Endothelial cell of umbilical vein (primary cell): ENCODE data around the gene PPP1R18. TPM values are rescaled to one million over a fixed set of nuclear protein-coding genes. Genes with fewer than 3 reads are reported as not detected.

Source experiments
- BruUV-seq: library from RNA; stranded (reverse); fragments of 400-500 nt; replicated peaks from 2 replicates; lab custom pipeline; 2021; lab: Mats Ljungman, UMichigan
- CTCF ChIA-PET: fragments of 300-600, 350-600 bp; sonication (Branson Sonifier 250); formaldehyde crosslinking; loops from one replicate; lab custom pipeline; 2021; ENCODE audit warnings: antibody characterized with exemption, inconsistent platforms; lab: Charles Lee
- POLR2A ChIA-PET: fragments of 300-600, 350-600 bp; sonication (Branson Sonifier 250); formaldehyde crosslinking; loops from one replicate; lab custom pipeline; 2021; ENCODE audit warnings: antibody characterized with exemption, inconsistent platforms; lab: Charles Lee
- DNase-seq: peaks from one replicate; pipeline ENCODE4 v3.0.0-alpha.2; 2011; ENCODE audit warnings: low read depth, low spot score
- FAIRE-seq: peaks from 2 replicates; lab custom pipeline; 2011; peaks lifted over from hg19 to GRCh38; lab: Jason Lieb, UNC
- H2AFZ ChIP-seq: 2 replicates; pipeline ENCODE4 v1.6.0; 2012; ENCODE audit warnings: low read depth, low read length, control low read depth, inconsistent platforms
- H3K27ac ChIP-seq: 2 replicates; pipeline ENCODE4 v1.5.1; 2011; ENCODE audit warnings: low read depth, mild to moderate bottlenecking, control low read depth, low read length, moderate library complexity; ENCODE audit not compliant: insufficient read depth
- H3K27me3 ChIP-seq, 2 experiments: 2 replicates each; pipeline versions ENCODE4 v1.6.0 to v1.6.1; 2011; ENCODE audit warnings: low read length in 2 of 2, mixed read lengths in 1 of 2; ENCODE audit not compliant: control insufficient read depth in 2 of 2, insufficient read depth in 2 of 2
- H3K36me3 ChIP-seq, 2 experiments: 2 replicates in 1 of 2; 3 replicates in 1 of 2; pipeline ENCODE4 v1.5.1; 2011; ENCODE audit warnings: low read length in 2 of 2, mild to moderate bottlenecking in 1 of 2, moderate library complexity in 1 of 2; ENCODE audit not compliant: control insufficient read depth in 2 of 2, insufficient read depth in 2 of 2; ENCODE audit errors: extremely low read depth in 1 of 2
- H3K4me1 ChIP-seq: 3 replicates; pipeline ENCODE4 v1.5.1; 2011; ENCODE audit warnings: mild to moderate bottlenecking, low read length; ENCODE audit not compliant: control insufficient read depth, insufficient read depth; ENCODE audit errors: extremely low read depth
- H3K4me2 ChIP-seq: 2 replicates; pipeline ENCODE4 v1.6.1; 2011; ENCODE audit warnings: low read length, control low read depth, mixed read lengths; ENCODE audit not compliant: insufficient read depth
- H3K4me3 ChIP-seq, 3 experiments: fragments of 200-600 bp in 1 of 3; sonication (generic), shearing (Covaris generic) in 1 of 3; replicated peaks in 1 of 3; 2 replicates each; pipeline ENCODE4 v1.5.1; 2011 to 2016; ENCODE audit warnings: control low read depth in 3 of 3, low read length in 3 of 3, mild to moderate bottlenecking in 2 of 3, inconsistent platforms in 1 of 3, low read depth in 1 of 3, moderate library complexity in 1 of 3; ENCODE audit not compliant: insufficient read depth in 1 of 3
- H3K79me2 ChIP-seq: 2 replicates; pipeline ENCODE4 v1.6.0; 2012; ENCODE audit warnings: low read length, inconsistent platforms; ENCODE audit not compliant: control insufficient read depth, insufficient read depth
- H3K9ac ChIP-seq: replicated peaks from 2 replicates; pipeline ENCODE3; 2011; ENCODE audit warnings: low read length, control low read depth; ENCODE audit not compliant: insufficient read depth; ENCODE audit errors: extremely low read depth
- H3K9me1 ChIP-seq: replicated peaks from 3 replicates; pipeline ENCODE4 v1.6.0; 2011; ENCODE audit warnings: mild to moderate bottlenecking, low read length; ENCODE audit not compliant: control insufficient read depth, insufficient read depth; ENCODE audit errors: extremely low read depth
- H3K9me3 ChIP-seq: replicated peaks from 2 replicates; pipeline ENCODE4 v1.5.1; 2012; ENCODE audit warnings: low read length, inconsistent platforms; ENCODE audit not compliant: control insufficient read depth, insufficient read depth
- H4K20me1 ChIP-seq: replicated peaks from 2 replicates; pipeline ENCODE3; 2011; ENCODE audit warnings: mild to moderate bottlenecking, low read length; ENCODE audit not compliant: control insufficient read depth, insufficient read depth; ENCODE audit errors: extremely low read depth
- CTCF ChIP-seq, 2 donors: IDR thresholded peaks; 1 replicate in 1 of 2; 2 replicates in 1 of 2; pipeline ENCODE4 v1.5.1; 2011; ENCODE audit warnings: low read length in 2 of 2, mild to moderate bottlenecking in 2 of 2, moderate library complexity in 2 of 2, control low read depth in 1 of 2, inconsistent platforms in 1 of 2, low read depth in 1 of 2; ENCODE audit not compliant: insufficient read depth in 1 of 2; ENCODE audit errors: extremely low read depth in 1 of 2
- EZH2 ChIP-seq: IDR thresholded peaks from 2 replicates; pipeline ENCODE4 v1.6.1; 2012; ENCODE audit warnings: borderline replicate concordance, low read depth, mild to moderate bottlenecking, moderate library complexity, low read length, inconsistent platforms; ENCODE audit not compliant: severe bottlenecking
- FOS ChIP-seq: IDR thresholded peaks from 2 replicates; pipeline ENCODE4 v1.6.1; 2011; ENCODE audit warnings: mild to moderate bottlenecking, low read length, moderate library complexity, borderline replicate concordance; ENCODE audit not compliant: insufficient read depth
- GATA2 ChIP-seq: IDR thresholded peaks from 2 replicates; pipeline ENCODE4 v1.7.0; 2011; ENCODE audit warnings: low read depth, mild to moderate bottlenecking, moderate library complexity, mixed read lengths, low read length; ENCODE audit not compliant: insufficient read length, insufficient read depth
- JUN ChIP-seq: IDR thresholded peaks from 2 replicates; pipeline ENCODE4 v1.6.1; 2011; ENCODE audit warnings: borderline replicate concordance, low read depth; ENCODE audit not compliant: insufficient read length, insufficient read depth
- MYC ChIP-seq: IDR thresholded peaks from one replicate; pipeline ENCODE4 v1.6.1; 2011; ENCODE audit warnings: mild to moderate bottlenecking, low read depth, low read length
- POLR2A ChIP-seq: IDR thresholded peaks from 2 replicates; pipeline ENCODE4 v1.6.1; 2012; ENCODE audit warnings: low read depth, mild to moderate bottlenecking, control low read depth, low read length
- POLR2AphosphoS5 ChIP-seq: IDR thresholded peaks from 2 replicates; pipeline ENCODE4 v1.6.1; 2012; ENCODE audit warnings: low read depth, mild to moderate bottlenecking, control low read depth, low read length, moderate library complexity; ENCODE audit not compliant: insufficient read depth
- dilution Hi-C: fragments of 300-500 bp; cut with MboI; formaldehyde crosslinking; loops from one replicate; pipeline ENCODE4 v1.15.0; 2019; ENCODE audit warnings: low sequenced_read_pairs; ENCODE audit not compliant: extremely low pct_ligation_motif_present
- intact Hi-C: fragments of 100-400 bp; cut with micrococcal nuclease; formaldehyde crosslinking; loops from one replicate; pipeline ENCODE4 v1.10.0; 2022
- polyA plus RNA-seq, 4 experiments: library from polyadenylated mRNA; depleted of rRNA in 3 of 4; stranded (reverse) in 3 of 4; unstranded in 1 of 4; fragments of >200 nt; gene quantifications; 2 replicates each; pipeline versions ENCODE4 v1.2.1 to v1.2.3, GENCODE V29; 2011 to 2012; ENCODE audit warnings: missing spikeins in 1 of 4
- total RNA-seq: library from RNA; stranded (reverse); gene quantifications from 2 replicates; pipeline ENCODE4 v1.2.3, GENCODE V29; 2021
- TF ChIP-seq, protein P1 (sequence below): IDR thresholded peaks from 2 replicates; pipeline ENCODE4 v1.6.1; 2011; ENCODE audit not compliant: insufficient read depth, insufficient read length

PPP1R18 gene
- total and polyA plus RNA-seq, 2 donors (not counting 3 experiments of a cell fraction or from before 2014, with no cell fraction given), result 136 to 173 TPM

GRCh38 chr6:30635834-30636233 is 50.6 kb downstream of the PPP1R18 start:
- Histone ChIP-seq H3K27ac (no peak overlapping the region), H3K9me1 (no peaks in the 10 kb centered on the region), H3K36me3 (peaks cover 0 to 11% of the 10 kb centered on the region in 2 experiments), H4K20me1 (no peaks in the 10 kb centered on the region), H3K9ac (no peak overlapping the region), H3K79me2 (no peaks in the 10 kb centered on the region), H2AFZ (no peak overlapping the region), H3K4me1 (no peaks in the 10 kb centered on the region), H3K9me3 (no peaks in the 10 kb centered on the region), H3K27me3 (no peaks in the 10 kb centered on the region), H3K4me3 (no peak overlapping the region), H3K4me2 (no peak overlapping the region)
- POLR2A ChIA-PET, result no interaction called here
- TF ChIP-seq MYC (no peak), CTCF (IDR thresholded peaks at IDR 0.05; ENCODE audit: extremely low read depth in 1 of 2, insufficient read depth in 1 of 2, low read depth in 1 of 2, low read length in 2 of 2) (no peak), FOS (no peak), POLR2AphosphoS5 (no peak), POLR2A (no peak), GATA2 (no peak), EZH2 (no peak), JUN (no peak)
- TF ChIP-seq, protein P1, sequence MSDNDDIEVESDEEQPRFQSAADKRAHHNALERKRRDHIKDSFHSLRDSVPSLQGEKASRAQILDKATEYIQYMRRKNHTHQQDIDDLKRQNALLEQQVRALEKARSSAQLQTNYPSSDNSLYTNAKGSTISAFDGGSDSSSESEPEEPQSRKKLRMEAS, result no peak
- no TSS peak for BruUV-seq
- dilution Hi-C loops, result no loop called here
- intact Hi-C loops, result no loop called here
- DNase-seq (no peak), FAIRE-seq (no peak)
- CTCF ChIA-PET, result no interaction called here
